HepG2 (cell line): ENCODE data around the gene STIM1. TPM values are rescaled to one million over a fixed set of nuclear protein-coding genes. Genes with fewer than 3 reads are reported as not detected.

ENCODE experiments used
- CHCHD3 ChIP-seq: sonication (generic); formaldehyde crosslinking; IDR thresholded peaks from 2 replicates; pipeline ENCODE4 v1.8.0; 2022; ENCODE audit warnings: mild to moderate bottlenecking, missing genetic modification reagents, moderate library complexity
- DZIP1 ChIP-seq: sonication (generic); formaldehyde crosslinking; IDR thresholded peaks from 2 replicates; pipeline ENCODE4 v1.5.0; 2020; ENCODE audit warnings: mild to moderate bottlenecking, missing genetic modification reagents
- EP300 ChIP-seq, 3 experiments: sonication (generic) in 1 of 3; formaldehyde crosslinking in 1 of 3; IDR thresholded peaks; 2 replicates each; pipeline versions ENCODE4 v1.5.1 to v1.6.1; 2011 to 2020; ENCODE audit warnings: low read depth in 2 of 3, low read length in 2 of 3, borderline replicate concordance in 1 of 3, improper control_type of control experiment in 1 of 3, mild to moderate bottlenecking in 1 of 3, missing genetic modification reagents in 1 of 3, moderate library complexity in 1 of 3
- ETV6 ChIP-seq: sonication (generic); formaldehyde crosslinking; conservative IDR thresholded peaks from 2 replicates; pipeline ENCODE4 v1.4.0; 2020; ENCODE audit warnings: missing genetic modification reagents
- FOXC1 ChIP-seq: sonication (generic); formaldehyde crosslinking; IDR thresholded peaks from 2 replicates; pipeline ENCODE4 v1.8.0; 2022; ENCODE audit warnings: mild to moderate bottlenecking, missing genetic modification reagents, borderline replicate concordance
- KLF13 ChIP-seq: sonication (generic); formaldehyde crosslinking; IDR thresholded peaks from 2 replicates; pipeline ENCODE4 v1.4.0; 2020; ENCODE audit warnings: mild to moderate bottlenecking, missing genetic modification reagents
- KLF6 ChIP-seq: IDR thresholded peaks from 2 replicates; pipeline ENCODE4 v1.8.0; 2016; ENCODE audit warnings: missing biosample characterization, missing genetic modification reagents
- MATR3 ChIP-seq: sonication (generic); formaldehyde crosslinking; IDR thresholded peaks from 2 replicates; pipeline ENCODE4 v1.4.0; 2020; ENCODE audit warnings: missing genetic modification reagents
- NRL ChIP-seq: sonication (generic); formaldehyde crosslinking; IDR thresholded peaks from 2 replicates; pipeline ENCODE4 v1.5.0; 2020; ENCODE audit warnings: missing genetic modification reagents, mild to moderate bottlenecking, moderate library complexity, borderline replicate concordance
- POLR2G ChIP-seq: fragments of 200-400 bp; formaldehyde crosslinking; IDR thresholded peaks from 2 replicates; pipeline ENCODE4 v1.6.1; 2018; ENCODE audit warnings: mild to moderate bottlenecking, low read depth, low read length, moderate library complexity
- PRDM4 ChIP-seq: sonication (generic); formaldehyde crosslinking; IDR thresholded peaks from 2 replicates; pipeline ENCODE4 v1.9.0; 2021; ENCODE audit warnings: missing genetic modification reagents, borderline replicate concordance
- SKIL ChIP-seq: sonication (generic); formaldehyde crosslinking; IDR thresholded peaks from 2 replicates; pipeline ENCODE4 v1.8.0; 2022; ENCODE audit warnings: missing genetic modification reagents, mild to moderate bottlenecking, moderate library complexity, borderline replicate concordance
- SMAD3 ChIP-seq: sonication (generic); formaldehyde crosslinking; IDR thresholded peaks from 2 replicates; pipeline ENCODE4 v1.4.0; 2020; ENCODE audit warnings: missing genetic modification reagents
- ZNF143 ChIP-seq: sonication (generic); formaldehyde crosslinking; IDR thresholded peaks from 2 replicates; pipeline ENCODE4 v1.4.0; 2020; ENCODE audit warnings: missing genetic modification reagents
- ZNF207 ChIP-seq: fragments of 450-650 bp; IDR thresholded peaks from 2 replicates; pipeline ENCODE4 v1.6.1; 2016; ENCODE audit warnings: antibody characterized with exemption, borderline replicate concordance
- ZNF30 ChIP-seq: sonication (generic); formaldehyde crosslinking; IDR thresholded peaks from 2 replicates; pipeline ENCODE4 v1.5.0; 2020; ENCODE audit warnings: mild to moderate bottlenecking, missing genetic modification reagents
- ZNF44 ChIP-seq: sonication (generic); formaldehyde crosslinking; IDR thresholded peaks from 2 replicates; pipeline ENCODE4 v1.5.1; 2020; ENCODE audit warnings: mild to moderate bottlenecking, missing genetic modification reagents
- ZNF446 ChIP-seq: sonication (generic); formaldehyde crosslinking; IDR thresholded peaks from 2 replicates; pipeline ENCODE4 v1.5.0; 2020; ENCODE audit warnings: mild to moderate bottlenecking, missing genetic modification reagents
- ZNF557 ChIP-seq: sonication (generic); formaldehyde crosslinking; IDR thresholded peaks from 2 replicates; pipeline ENCODE4 v1.4.0; 2020; ENCODE audit warnings: missing genetic modification reagents
- ZNF569 ChIP-seq: sonication (generic); formaldehyde crosslinking; IDR thresholded peaks from 2 replicates; pipeline ENCODE4 v1.5.0; 2020; ENCODE audit warnings: mild to moderate bottlenecking, missing genetic modification reagents, moderate library complexity, borderline replicate concordance
- ZSCAN12 ChIP-seq: sonication (generic); formaldehyde crosslinking; IDR thresholded peaks from 2 replicates; pipeline ENCODE4 v1.9.0; 2021; ENCODE audit warnings: mild to moderate bottlenecking, missing genetic modification reagents
- ZSCAN20 ChIP-seq: sonication (generic); formaldehyde crosslinking; IDR thresholded peaks from 2 replicates; pipeline ENCODE4 v1.4.0; 2020; ENCODE audit warnings: missing genetic modification reagents, mild to moderate bottlenecking, borderline replicate concordance
- polyA plus RNA-seq, 8 experiments: library from polyadenylated mRNA; depleted of rRNA in 3 of 8; stranded (reverse) in 7 of 8; unstranded in 1 of 8; fragments of >200 nt; fragmentation: Illumina TruSeq in 4 of 8; extraction: Trizol in 4 of 8; gene quantifications; 2 replicates each; pipeline versions ENCODE4 v1.2.1 to v1.2.3, GENCODE V29; 2011 to 2016; ENCODE audit warnings: low read depth in 4 of 8, missing spikeins in 1 of 8, mixed read lengths in 1 of 8; ENCODE audit not compliant: insufficient read depth in 1 of 8
- total RNA-seq, 5 experiments: library from RNA; depleted of rRNA; stranded (reverse); fragments of >200 nt; fragmentation: Illumina TruSeq; extraction: Trizol; gene quantifications; 2 replicates each; pipeline ENCODE4 v1.2.3, GENCODE V29; 2016; ENCODE audit warnings: low read depth in 1 of 5

Gene STIM1
- total and polyA plus RNA-seq, 2 of the 13 experiments (the other 11 are each of a cell fraction or from before 2014, with no cell fraction given), result 19.2 to 28.5 TPM

GRCh38 chr11:3854977-3855807 is at the start of gene STIM1 (continued):
- TF ChIP-seq SKIL (CRISPR knock-in tag) (no peak), ETV6 (CRISPR knock-in tag) (no peak), EP300 (IDR thresholded peaks at IDR 0.05; ENCODE audit: low read depth in 2 of 2, low read length in 2 of 2) (no peak), EP300 (CRISPR knock-in tag; IDR thresholded peaks at IDR 0.05; ENCODE audit: borderline replicate concordance) (no peak; the same call in 1 of the 2 replicates), KLF6 (CRISPR knock-in tag) (peak; percentile 45; the same call in 1 of the 2 replicates), ZNF44 (CRISPR knock-in tag) (no peak), PRDM4 (CRISPR knock-in tag) (no peak), CHCHD3 (CRISPR knock-in tag) (no peak), ZNF557 (CRISPR knock-in tag) (no peak; the same call in 1 of the 2 replicates), ZNF143 (no peak), FOXC1 (CRISPR knock-in tag) (0 out of 2 replicates have a peak, but pooled peaks have one; percentile 53), POLR2G (peak; percentile 58; the same call in 1 of the 2 replicates), ZNF30 (no peak), DZIP1 (CRISPR knock-in tag) (no peak; the same call in 1 of the 2 replicates), MATR3 (CRISPR knock-in tag) (no peak), ZNF569 (CRISPR knock-in tag) (no peak), ZSCAN12 (CRISPR knock-in tag) (no peak), ZNF446 (CRISPR knock-in tag) (no peak; the same call in 1 of the 2 replicates), ZNF207 (no peak), ZSCAN20 (CRISPR knock-in tag) (peak; percentile 84), SMAD3 (peak; percentile 47; the same call in 1 of the 2 replicates), NRL (CRISPR knock-in tag) (no peak; the same call in 1 of the 2 replicates), KLF13 (no peak)
